Subcutaneous abdominal adipose tissue (tissue), 5 donors: Measurements from ENCODE around the gene SLC10A3.

Experiments used
- H3K27ac ChIP-seq: one replicate; pipeline ENCODE4 v1.7.0; 2013; ENCODE audit warnings: low read depth, mild to moderate bottlenecking, inconsistent platforms, low read length, moderate library complexity
- H3K27me3 ChIP-seq, 5 donors: one replicate each; pipeline ENCODE4 v1.7.0; 2013; ENCODE audit warnings: low read length in 5 of 5, inconsistent platforms in 1 of 5; ENCODE audit not compliant: control insufficient read depth in 5 of 5, insufficient read depth in 4 of 5
- H3K36me3 ChIP-seq, 5 donors: one replicate each; pipeline ENCODE4 v1.7.0; 2013; ENCODE audit warnings: low read length in 5 of 5; ENCODE audit not compliant: control insufficient read depth in 5 of 5, insufficient read depth in 5 of 5
- H3K4me1 ChIP-seq, 5 donors: one replicate each; pipeline ENCODE4 v1.7.0; 2013; ENCODE audit warnings: low read length in 5 of 5, mild to moderate bottlenecking in 3 of 5, moderate library complexity in 1 of 5; ENCODE audit not compliant: control insufficient read depth in 5 of 5, insufficient read depth in 5 of 5
- H3K4me3 ChIP-seq, 5 donors: one replicate each; pipeline ENCODE4 v1.7.0; 2013; ENCODE audit warnings: low read length in 5 of 5, low read depth in 1 of 5
- H3K9ac ChIP-seq, 5 donors: one replicate each; pipeline ENCODE4 v1.7.0; 2013; ENCODE audit warnings: low read length in 5 of 5, mild to moderate bottlenecking in 4 of 5, moderate library complexity in 3 of 5
- H3K9me3 ChIP-seq, 5 donors: one replicate each; pipeline ENCODE4 v1.7.0; 2013; ENCODE audit warnings: low read length in 5 of 5; ENCODE audit not compliant: control insufficient read depth in 5 of 5
- donor health status: healthy.
- donor health status: healthy.
- donor health status: healthy.
- donor health status: healthy.
- donor health status: healthy.

Gene SLC10A3

DNA sequence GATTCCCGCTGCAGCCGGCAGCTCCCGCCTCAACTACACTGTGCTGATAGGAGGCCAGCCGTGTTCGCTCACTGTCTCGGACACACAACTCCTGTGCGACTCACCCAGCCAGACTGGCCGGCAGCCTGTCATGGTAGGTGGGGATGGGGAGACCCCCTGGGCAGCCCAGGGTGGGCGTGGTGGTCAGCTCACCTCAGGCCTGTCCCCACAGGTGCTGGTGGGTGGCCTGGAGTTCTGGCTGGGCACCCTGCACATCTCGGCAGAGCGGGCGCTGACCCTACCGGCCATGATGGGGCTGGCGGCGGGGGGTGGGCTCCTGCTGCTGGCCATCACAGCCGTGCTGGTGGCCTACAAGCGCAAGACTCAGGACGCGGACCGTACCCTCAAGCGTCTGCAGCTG lies 22.9 kb downstream of the SLC10A3 start:
- peaks cover 0 to 6% (median 1%) of the 10 kb centered on the region in 5 donors for H3K27me3 ChIP-seq
- no peak overlapping the region for H3K4me3 ChIP-seq
- no peak overlapping the region for H3K27ac ChIP-seq
- H3K9me3 ChIP-seq = no peaks in the 10 kb centered on the region
- H3K4me1 ChIP-seq = no peaks in the 10 kb centered on the region
- H3K36me3 ChIP-seq = peaks cover 0 to 96% (median 67%) of the 10 kb centered on the region in 5 donors
- no peak overlapping the region for H3K9ac ChIP-seq

DNA sequence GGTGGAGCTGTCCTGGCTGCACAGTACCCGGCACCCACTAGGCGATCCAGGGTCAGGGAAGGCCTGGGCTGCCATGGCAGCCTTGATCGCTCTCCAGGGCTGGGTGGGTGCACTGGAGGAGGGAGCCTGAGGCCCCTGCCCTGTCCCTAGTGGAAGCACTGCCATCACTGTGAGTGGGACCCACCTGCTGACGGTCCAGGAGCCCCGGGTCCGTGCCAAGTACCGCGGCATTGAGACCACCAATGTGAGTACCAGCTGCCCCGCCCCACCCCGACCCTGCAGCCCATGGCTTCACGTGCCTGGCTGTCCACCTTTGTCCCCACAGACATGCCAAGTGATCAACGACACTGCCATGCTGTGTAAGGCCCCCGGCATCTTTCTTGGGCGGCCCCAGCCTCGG lies 23.5 kb downstream of the SLC10A3 start:
- no peak overlapping the region for H3K27ac ChIP-seq
- no peaks in the 10 kb centered on the region for H3K9me3 ChIP-seq
- H3K4me1 ChIP-seq = no peaks in the 10 kb centered on the region
- no peak overlapping the region for H3K9ac ChIP-seq
- peaks cover 0 to 6% (median 4%) of the 10 kb centered on the region in 5 donors for H3K27me3 ChIP-seq
- H3K36me3 ChIP-seq = peaks cover 0 to 94% (median 72%) of the 10 kb centered on the region in 5 donors
- H3K4me3 ChIP-seq = no peak overlapping the region

GRCh38 chrX:154466036-154466435 lies 24.4 kb downstream of the SLC10A3 start:
- Histone ChIP-seq H3K9me3 (no peaks in the 10 kb centered on the region), H3K4me1 (no peaks in the 10 kb centered on the region), H3K4me3 (no peak overlapping the region), H3K27ac (no peak overlapping the region), H3K9ac (no peak overlapping the region), H3K36me3 (peaks cover 0 to 93% (median 65%) of the 10 kb centered on the region in 5 donors), H3K27me3 (peaks cover 0 to 6% (median 4%) of the 10 kb centered on the region in 5 donors)

GRCh38 chrX:154465601-154466000 lies 24.8 kb downstream of the SLC10A3 start:
- H3K9me3 ChIP-seq = no peaks in the 10 kb centered on the region
- H3K27me3 ChIP-seq = peaks cover 0 to 6% (median 4%) of the 10 kb centered on the region in 5 donors
- H3K9ac ChIP-seq = no peak overlapping the region

GRCh38 chrX:154464806-154465365 lies 25.5 kb downstream of the SLC10A3 start:
- Histone ChIP-seq H3K9ac (no peak overlapping the region), H3K4me3 (no peak overlapping the region), H3K27me3 (peaks cover 0 to 6% (median 4%) of the 10 kb centered on the region in 5 donors), H3K36me3 (peaks cover 0 to 87% (median 60%) of the 10 kb centered on the region in 5 donors), H3K4me1 (peaks cover 0 to 7% (median 1%) of the 10 kb centered on the region in 5 donors), H3K9me3 (no peaks in the 10 kb centered on the region), H3K27ac (no peak overlapping the region)

More at GRCh38 chrX:154465601-154466000, 24.8 kb downstream of the SLC10A3 start:
- no peaks in the 10 kb centered on the region for H3K4me1 ChIP-seq
- H3K27ac ChIP-seq = no peak overlapping the region
- peaks cover 0 to 93% (median 65%) of the 10 kb centered on the region in 5 donors for H3K36me3 ChIP-seq
- H3K4me3 ChIP-seq = no peak overlapping the region

DNA sequence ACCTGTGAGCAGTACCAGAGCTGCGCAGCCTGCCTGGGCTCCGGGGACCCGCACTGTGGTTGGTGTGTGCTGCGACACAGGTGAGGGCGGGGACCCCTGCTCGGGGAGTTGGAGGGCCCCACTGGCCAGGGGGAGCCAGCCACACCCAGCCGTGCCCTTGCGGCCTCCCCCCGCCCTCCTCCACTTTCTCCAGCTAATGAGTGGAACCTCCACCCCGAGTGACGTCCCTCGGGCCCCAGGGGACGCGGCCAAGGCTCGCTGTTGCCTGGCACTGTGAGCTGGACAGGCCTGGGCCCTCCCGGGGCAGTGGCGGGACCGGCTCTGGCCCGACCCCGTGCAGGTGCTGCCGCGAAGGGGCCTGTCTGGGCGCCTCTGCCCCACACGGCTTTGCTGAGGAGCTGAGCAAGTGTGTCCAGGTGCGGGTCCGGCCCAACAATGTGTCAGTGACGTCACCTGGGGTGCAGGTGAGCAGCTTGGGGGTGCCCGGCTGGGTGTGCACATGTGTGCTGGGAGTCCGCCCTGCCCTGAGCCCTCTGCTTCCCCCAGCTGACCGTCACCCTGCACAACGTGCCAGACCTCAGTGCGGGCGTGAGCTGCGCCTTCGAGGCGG lies 26.7 kb downstream of the SLC10A3 start:
- H3K4me1 ChIP-seq = peaks cover 0 to 16% (median 10%) of the 10 kb centered on the region in 5 donors
- no peak overlapping the region for H3K27ac ChIP-seq
- no peak overlapping the region for H3K4me3 ChIP-seq
- H3K36me3 ChIP-seq = peaks cover 0 to 76% (median 50%) of the 10 kb centered on the region in 5 donors
- H3K9me3 ChIP-seq = no peaks in the 10 kb centered on the region
- H3K27me3 ChIP-seq = peaks cover 0 to 5% (median 3%) of the 10 kb centered on the region in 5 donors
- H3K9ac ChIP-seq = no peak overlapping the region

- Histone ChIP-seq H3K27ac (no peak overlapping the region), H3K9ac (no peak overlapping the region), H3K4me3 (no peak overlapping the region), H3K36me3 (peaks cover 0 to 62% (median 37%) of the 10 kb centered on the region in 5 donors), H3K9me3 (no peaks in the 10 kb centered on the region), H3K27me3 (peaks cover 0 to 5% (median 0%) of the 10 kb centered on the region in 5 donors), H3K4me1 (peaks cover 0 to 20% (median 12%) of the 10 kb centered on the region in 5 donors)
Measured at GRCh38 chrX:154462396-154462795, 28.0 kb downstream of the SLC10A3 start.

DNA sequence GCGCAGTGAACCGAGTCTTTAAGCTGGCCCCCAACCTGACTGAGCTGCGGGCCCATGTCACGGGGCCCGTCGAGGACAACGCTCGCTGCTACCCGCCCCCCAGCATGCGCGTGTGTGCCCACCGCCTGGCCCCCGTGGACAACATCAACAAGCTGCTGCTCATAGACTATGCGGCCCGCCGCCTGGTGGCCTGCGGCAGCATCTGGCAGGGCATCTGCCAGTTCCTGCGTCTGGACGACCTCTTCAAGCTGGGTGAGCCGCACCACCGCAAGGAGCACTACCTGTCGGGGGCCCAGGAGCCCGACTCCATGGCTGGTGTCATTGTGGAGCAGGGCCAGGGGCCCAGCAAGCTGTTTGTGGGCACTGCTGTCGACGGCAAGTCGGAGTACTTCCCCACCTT lies 30.1 kb downstream of the SLC10A3 start:
- Histone ChIP-seq H3K27me3 (peaks cover 0 to 4% (median 0%) of the 10 kb centered on the region in 5 donors), H3K4me1 (peaks cover 0 to 20% (median 12%) of the 10 kb centered on the region in 5 donors), H3K4me3 (no peak overlapping the region), H3K27ac (no peak overlapping the region), H3K36me3 (peaks cover 0 to 43% (median 22%) of the 10 kb centered on the region in 5 donors), H3K9ac (no peak overlapping the region), H3K9me3 (no peaks in the 10 kb centered on the region)

DNA sequence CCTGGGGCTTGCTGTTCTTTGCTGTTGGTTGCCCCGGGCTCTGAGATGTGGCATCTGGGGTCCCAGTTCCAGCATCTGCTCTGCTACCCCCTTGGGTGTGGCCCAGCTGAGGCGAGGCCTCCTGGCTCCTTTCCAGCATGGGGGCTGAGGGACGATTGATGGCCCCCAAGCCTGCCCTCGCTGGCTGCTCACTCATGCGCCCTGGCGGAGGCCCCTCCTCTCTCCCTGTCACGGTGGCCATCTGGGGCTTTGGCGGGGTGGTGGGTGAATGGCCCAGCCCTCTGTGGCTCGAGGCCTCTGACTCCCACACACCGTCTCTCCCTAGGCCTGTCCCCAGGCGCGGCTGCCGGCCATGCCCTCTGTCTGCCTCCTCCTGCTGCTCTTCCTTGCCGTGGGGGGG lies 30.6 kb downstream of the SLC10A3 start:
- no peak overlapping the region for H3K27ac ChIP-seq
- peaks cover 0 to 4% (median under 1%) of the 10 kb centered on the region in 5 donors for H3K27me3 ChIP-seq
- H3K9ac ChIP-seq = peak overlapping the region in 1 of 5 donors; percentile 13
- H3K36me3 ChIP-seq = peaks cover 0 to 38% (median 19%) of the 10 kb centered on the region in 5 donors
- H3K9me3 ChIP-seq = no peaks in the 10 kb centered on the region
- H3K4me3 ChIP-seq = peak overlapping the region in 2 of 5 donors; percentile 39 to 74
- peaks cover 0 to 20% (median 12%) of the 10 kb centered on the region in 5 donors for H3K4me1 ChIP-seq
